AG04450 (cell line): ENCODE measurements around the gene SARS2. TPM values are rescaled to one million over a fixed set of nuclear protein-coding genes. Genes with fewer than 3 reads are reported as not detected.
A peak's percentile ranks its signal among the peaks of the same experiment; 100 is the strongest.

Source experiments
- CTCF ChIA-PET: fragments of 300-600, 350-600 bp; formaldehyde crosslinking; extraction: SDS; loops from one replicate; lab custom pipeline; 2022; ENCODE audit warnings: antibody characterized with exemption, inconsistent platforms; lab: Charles Lee
- POLR2A ChIA-PET: fragments of 350-600 bp; formaldehyde crosslinking; extraction: SDS; loops from one replicate; lab custom pipeline; 2021; ENCODE audit warnings: antibody characterized with exemption, inconsistent platforms; lab: Yijun Ruan, JAX
- DNase-seq: peaks from one replicate; pipeline ENCODE4 v3.0.0-alpha.2; 2011; ENCODE audit warnings: low read depth, low spot score
- H3K27ac ChIP-seq: one replicate; pipeline ENCODE4 v1.5.1; 2012; ENCODE audit warnings: low read depth, low read length, control low read depth
- H3K27me3 ChIP-seq: one replicate; pipeline ENCODE4 v1.6.0; 2012; ENCODE audit warnings: low read length; ENCODE audit not compliant: control insufficient read depth, insufficient read depth
- H3K4me3 ChIP-seq: 2 replicates; pipeline ENCODE4 v1.5.1; 2011; ENCODE audit warnings: mild to moderate bottlenecking, low read depth, low read length, control low read depth
- H3K9me3 ChIP-seq: 2 replicates; pipeline ENCODE4 v1.5.1; 2012; ENCODE audit warnings: low read length; ENCODE audit not compliant: control insufficient read depth, insufficient read depth
- CTCF ChIP-seq: IDR thresholded peaks from 2 replicates; pipeline ENCODE4 v1.5.1; 2011; ENCODE audit warnings: low read depth, low read length, control low read depth, inconsistent platforms
- polyA plus RNA-seq: library from polyadenylated mRNA; depleted of rRNA; stranded (reverse); fragments of >200 nt; gene quantifications from 2 replicates; pipeline ENCODE4 v1.2.3, GENCODE V29; 2011

Gene SARS2
- polyA plus RNA-seq, 1 experiment, result 10.1 TPM

GRCh38 chr19:38956264-38956663 is 25.7 kb upstream of the SARS2 start:
- Histone ChIP-seq H3K4me3 (no peak overlapping the region), H3K27me3 (no peaks in the 10 kb centered on the region), H3K27ac (no peak overlapping the region), H3K9me3 (no peaks in the 10 kb centered on the region)
- no peak for TF ChIP-seq CTCF
- DNase-seq, result no peak
- POLR2A ChIA-PET, result interaction anchor here (0.7 kb wide), 1 partner anchor 23 kb away, joined by 5 read pairs; no protein-coding TSS in a partner anchor
- CTCF ChIA-PET, result interaction anchor here (0.6 to 1.5 kb wide), 2 partner anchors 24 to 26 kb away, joined by 3 to 6 read pairs; partner anchors contain the start of genes MRPS12 and SARS2

- TF ChIP-seq CTCF, result no peak
- CTCF ChIA-PET, result no interaction called here
Measured at GRCh38 chr19:38953677-38954076, 23.1 kb upstream of the SARS2 start.

DNA sequence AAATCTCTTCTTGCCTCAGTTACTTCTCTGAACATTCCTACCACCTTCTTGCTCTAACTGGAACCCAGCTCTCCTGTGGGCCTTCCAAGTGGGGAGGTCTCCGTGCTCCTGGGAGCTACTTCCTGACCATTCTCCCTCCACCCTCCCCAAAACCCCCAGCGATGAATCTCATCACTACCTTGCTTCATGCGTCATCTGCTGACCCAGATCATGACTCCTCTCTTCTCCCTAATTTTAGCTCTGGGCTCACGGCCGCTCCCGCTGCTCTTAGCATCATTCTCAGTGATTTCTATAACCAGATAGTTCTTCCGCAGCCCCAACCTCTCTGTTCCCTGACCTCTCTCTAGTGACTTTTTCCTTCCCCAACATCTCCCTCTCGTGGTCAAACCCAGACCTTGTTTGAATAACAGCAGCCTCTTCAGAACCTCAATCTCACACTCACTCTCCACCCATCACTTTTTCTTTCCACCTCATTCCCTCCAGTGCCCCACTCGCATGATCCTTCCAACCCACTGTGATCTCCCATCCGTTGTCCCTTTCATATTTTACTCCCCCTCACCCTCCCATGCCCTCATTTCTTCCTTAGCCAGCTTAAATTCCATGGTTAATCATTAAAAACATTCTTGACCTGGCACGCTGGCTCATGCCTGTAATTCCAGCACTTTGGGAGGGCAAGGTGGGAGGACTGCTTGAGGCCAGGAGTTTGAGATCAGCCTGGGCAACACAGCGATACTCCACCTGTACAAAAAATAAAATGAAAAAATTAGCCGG is 22.0 kb upstream of the SARS2 start:
- peak; percentile 32 for TF ChIP-seq CTCF
- ChIA-PET CTCF (interaction anchor here (0.7 to 1.3 kb wide), 3 partner anchors 9 to 22 kb away, joined by 3 to 6 read pairs (median 3); partner anchors contain the start of genes MRPS12 and SARS2), POLR2A (no interaction called here)
- Histone ChIP-seq H3K4me3 (no peak overlapping the region), H3K27me3 (no peaks in the 10 kb centered on the region), H3K27ac (no peak overlapping the region), H3K9me3 (no peaks in the 10 kb centered on the region; the same call in 1 of the 2 replicates)
- DNase-seq, result no peak

More at GRCh38 chr19:38953677-38954076, 23.1 kb upstream of the SARS2 start:
- Histone ChIP-seq H3K4me3 (no peak overlapping the region), H3K27me3 (no peaks in the 10 kb centered on the region), H3K27ac (no peak overlapping the region), H3K9me3 (no peaks in the 10 kb centered on the region; the same call in 1 of the 2 replicates)
- no peak for DNase-seq
- POLR2A ChIA-PET, result no interaction called here

GRCh38 chr19:38951187-38951586 is 20.6 kb upstream of the SARS2 start:
- no peak for TF ChIP-seq CTCF
- Histone ChIP-seq H3K27ac (no peak overlapping the region), H3K27me3 (no peaks in the 10 kb centered on the region), H3K9me3 (no peaks in the 10 kb centered on the region; the same call in 1 of the 2 replicates), H3K4me3 (no peak overlapping the region)
- ChIA-PET POLR2A (interaction anchor here (0.7 kb wide), 1 partner anchor 174 kb away, joined by 4 read pairs; no protein-coding TSS in a partner anchor), CTCF (interaction anchor here (0.9 to 1.1 kb wide), 3 partner anchors 18 to 25 kb away, joined by 3 read pairs; partner anchors contain the start of genes MRPS12 and SARS2)
- no peak for DNase-seq
